Type B pancreatic cell (in vitro differentiated cells): Measurements from ENCODE around the gene FZD10. TPM values are rescaled to one million over a fixed set of nuclear protein-coding genes. Genes with fewer than 3 reads are reported as not detected.

Experiments used
- DNase-seq: peaks from one replicate; pipeline ENCODE4 v3.0.0; 2021; ENCODE audit warnings: mixed read lengths; ENCODE audit not compliant: unreplicated experiment; ENCODE audit errors: extremely low spot score
- H3K27ac Mint-ChIP-seq: 2 replicates; pipeline ENCODE4 v1.8.0; 2021; ENCODE audit warnings: mild to moderate bottlenecking, mixed read lengths
- H3K27me3 Mint-ChIP-seq: 2 replicates; pipeline ENCODE4 v1.8.0; 2021; ENCODE audit warnings: mixed read lengths
- H3K36me3 Mint-ChIP-seq: 2 replicates; pipeline ENCODE4 v1.8.0; 2021; ENCODE audit warnings: mixed read lengths
- H3K4me1 Mint-ChIP-seq: one replicate; pipeline ENCODE4 v1.8.0; 2021; ENCODE audit warnings: mixed read lengths; ENCODE audit not compliant: unreplicated experiment
- H3K4me3 Mint-ChIP-seq: 2 replicates; pipeline ENCODE4 v1.8.0; 2021; ENCODE audit warnings: mild to moderate bottlenecking, mixed read lengths
- H3K9me3 Mint-ChIP-seq: 2 replicates; pipeline ENCODE4 v1.8.0; 2021; ENCODE audit warnings: mixed read lengths
- total RNA-seq: library from RNA; stranded (reverse); gene quantifications from 2 replicates; pipeline ENCODE4 v1.2.1, GENCODE V29; 2021; ENCODE audit warnings: low replicate concordance
- TF ChIP-seq, protein P1 (sequence below): fragments of 200-600 bp; sonication (generic); conservative IDR thresholded peaks from 2 replicates; pipeline ENCODE4 v1.5.0; 2021; ENCODE audit warnings: antibody characterized with exemption, mild to moderate bottlenecking

FZD10 gene
- total RNA-seq, 1 donor from 2014 or later = 17.7 TPM

DNA sequence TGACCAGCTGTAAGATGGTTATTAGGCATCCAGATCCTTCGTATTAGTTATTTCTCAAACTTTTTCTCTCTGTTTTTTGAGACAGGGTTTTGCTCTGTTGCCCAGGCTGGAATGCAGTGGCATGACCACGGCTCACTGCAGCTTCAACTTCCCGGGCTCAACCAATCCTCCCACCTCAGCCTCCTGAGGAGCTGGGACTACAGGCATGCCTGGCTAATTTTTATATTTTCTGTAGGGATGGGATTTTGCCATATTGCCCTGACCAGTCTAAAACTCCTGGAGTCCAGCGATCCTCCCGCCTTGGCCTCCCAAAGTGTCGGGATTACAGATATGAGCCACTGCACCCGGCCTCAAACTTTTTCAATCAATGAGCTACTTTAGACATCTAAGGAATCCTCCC, 33.1 kb downstream of the FZD10 start:
- H3K36me3 Mint-ChIP-seq = no peaks in the 10 kb centered on the region
- no peak overlapping the region for H3K4me3 Mint-ChIP-seq
- DNase-seq = peak; percentile 10
- TF ChIP-seq, protein P1, sequence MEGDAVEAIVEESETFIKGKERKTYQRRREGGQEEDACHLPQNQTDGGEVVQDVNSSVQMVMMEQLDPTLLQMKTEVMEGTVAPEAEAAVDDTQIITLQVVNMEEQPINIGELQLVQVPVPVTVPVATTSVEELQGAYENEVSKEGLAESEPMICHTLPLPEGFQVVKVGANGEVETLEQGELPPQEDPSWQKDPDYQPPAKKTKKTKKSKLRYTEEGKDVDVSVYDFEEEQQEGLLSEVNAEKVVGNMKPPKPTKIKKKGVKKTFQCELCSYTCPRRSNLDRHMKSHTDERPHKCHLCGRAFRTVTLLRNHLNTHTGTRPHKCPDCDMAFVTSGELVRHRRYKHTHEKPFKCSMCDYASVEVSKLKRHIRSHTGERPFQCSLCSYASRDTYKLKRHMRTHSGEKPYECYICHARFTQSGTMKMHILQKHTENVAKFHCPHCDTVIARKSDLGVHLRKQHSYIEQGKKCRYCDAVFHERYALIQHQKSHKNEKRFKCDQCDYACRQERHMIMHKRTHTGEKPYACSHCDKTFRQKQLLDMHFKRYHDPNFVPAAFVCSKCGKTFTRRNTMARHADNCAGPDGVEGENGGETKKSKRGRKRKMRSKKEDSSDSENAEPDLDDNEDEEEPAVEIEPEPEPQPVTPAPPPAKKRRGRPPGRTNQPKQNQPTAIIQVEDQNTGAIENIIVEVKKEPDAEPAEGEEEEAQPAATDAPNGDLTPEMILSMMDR = no peak
- no peaks in the 10 kb centered on the region for H3K4me1 Mint-ChIP-seq
- peaks cover 10% of the 10 kb centered on the region for H3K27me3 Mint-ChIP-seq
- H3K9me3 Mint-ChIP-seq = no peaks in the 10 kb centered on the region
- no peak overlapping the region for H3K27ac Mint-ChIP-seq

DNA sequence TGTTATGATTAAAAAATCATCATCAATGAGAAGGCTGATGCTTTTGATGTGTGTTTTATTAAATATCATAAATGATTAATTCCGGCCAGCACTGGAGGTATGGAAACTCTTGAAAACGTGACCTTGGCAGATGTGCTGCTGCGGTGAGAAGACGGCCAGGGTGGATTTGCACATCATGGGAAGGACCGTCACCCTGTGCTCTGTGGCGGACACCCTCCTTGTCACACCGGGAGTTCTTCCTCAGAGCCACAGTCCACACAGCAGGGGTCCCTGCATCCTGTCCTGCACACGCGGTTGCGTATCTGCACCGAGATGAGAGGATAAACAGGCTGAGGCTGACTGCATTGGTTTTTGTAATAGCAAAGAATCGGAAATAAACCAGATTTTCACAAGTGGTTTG, 33.5 kb downstream of the FZD10 start:
- peak; percentile 58 for DNase-seq
- no peaks in the 10 kb centered on the region for H3K36me3 Mint-ChIP-seq
- H3K27me3 Mint-ChIP-seq = peaks cover 10% of the 10 kb centered on the region
- no peak overlapping the region for H3K27ac Mint-ChIP-seq
- no peak overlapping the region for H3K4me3 Mint-ChIP-seq
- no peaks in the 10 kb centered on the region for H3K9me3 Mint-ChIP-seq
- TF ChIP-seq, protein P1 = no peak
- no peaks in the 10 kb centered on the region for H3K4me1 Mint-ChIP-seq

DNA sequence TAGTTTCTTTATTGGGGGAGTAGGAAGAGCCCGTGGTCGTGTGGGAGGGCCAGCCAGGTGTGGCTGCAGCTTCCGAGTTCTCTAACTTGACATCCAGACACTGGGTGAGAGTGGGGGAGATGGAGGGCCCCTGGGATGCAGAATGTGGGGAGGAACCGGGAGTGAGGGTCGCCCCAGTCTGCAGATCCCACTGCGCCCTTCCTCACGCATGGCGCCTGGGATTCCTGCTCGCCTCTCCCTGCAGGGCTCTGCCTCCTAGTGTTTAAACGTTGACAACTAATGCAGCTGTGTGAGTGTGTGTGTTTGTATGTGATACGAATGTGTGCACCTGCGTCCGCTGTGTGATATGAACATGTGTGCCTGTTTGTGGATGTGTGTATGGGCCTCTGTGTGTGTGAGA, 34.6 kb downstream of the FZD10 start:
- Mint-ChIP-seq H3K27ac (no peak overlapping the region), H3K27me3 (peaks cover 10% of the 10 kb centered on the region), H3K4me1 (no peaks in the 10 kb centered on the region), H3K36me3 (no peaks in the 10 kb centered on the region), H3K9me3 (no peaks in the 10 kb centered on the region), H3K4me3 (no peak overlapping the region)
- TF ChIP-seq, protein P1 = no peak
- peak; percentile 50 for DNase-seq

DNA sequence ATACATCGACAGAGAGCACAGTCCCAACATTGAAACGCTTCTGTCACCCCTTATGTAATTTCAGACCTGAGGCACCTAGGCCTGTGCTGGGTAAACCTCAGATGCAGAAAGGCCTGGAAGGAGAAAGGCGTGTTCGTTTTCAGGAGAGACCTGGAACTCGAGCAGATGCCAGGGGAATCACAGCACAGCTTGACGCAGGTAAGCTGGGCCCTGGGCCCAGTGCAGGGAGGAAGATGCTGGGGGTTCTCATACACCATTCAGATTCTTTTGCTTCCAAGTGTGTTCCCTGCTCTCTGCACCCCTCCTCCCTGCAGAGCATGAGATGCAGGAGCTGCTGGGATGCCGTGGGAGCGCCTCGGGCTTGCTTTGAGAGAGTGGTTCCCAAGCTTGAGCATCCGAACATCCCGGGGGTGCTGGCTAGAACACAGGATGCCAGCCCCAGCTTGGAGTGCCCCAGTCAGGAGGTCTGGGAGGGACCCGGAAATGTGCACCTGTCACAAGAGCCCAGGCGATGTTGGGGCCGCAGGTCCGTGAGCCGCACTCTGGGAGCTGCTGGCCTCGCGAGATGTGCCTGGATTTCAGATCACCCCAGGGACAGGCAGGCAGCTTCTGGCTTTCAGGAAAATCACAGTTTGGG, 35.9 kb downstream of the FZD10 start:
- peaks cover 10% of the 10 kb centered on the region for H3K27me3 Mint-ChIP-seq

DNA sequence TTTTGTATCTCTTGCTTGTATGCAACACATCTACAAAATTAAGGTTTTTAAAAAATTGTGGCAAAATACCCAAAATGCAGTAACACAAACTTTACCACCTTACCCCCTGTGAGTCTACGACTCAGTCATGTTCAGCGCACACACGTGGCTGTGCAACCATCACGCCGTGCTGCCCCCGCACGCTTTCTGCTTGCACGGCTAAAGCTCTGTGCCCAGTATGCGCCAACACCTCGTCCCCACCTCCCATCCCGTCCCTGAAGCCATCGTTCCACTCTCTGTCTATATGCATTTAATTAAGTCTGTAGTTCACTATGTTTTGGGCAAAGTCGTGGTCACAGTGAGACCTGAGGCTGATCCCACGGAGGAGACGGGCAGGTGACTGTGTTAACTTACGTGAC, 36.4 kb downstream of the FZD10 start:
- Mint-ChIP-seq H3K27me3 (peaks cover 10% of the 10 kb centered on the region), H3K36me3 (peaks cover 2% of the 10 kb centered on the region), H3K4me3 (no peak overlapping the region), H3K27ac (no peak overlapping the region), H3K4me1 (peaks cover 7% of the 10 kb centered on the region), H3K9me3 (no peaks in the 10 kb centered on the region)
- TF ChIP-seq, protein P1 = no peak
- DNase-seq = peak; percentile 16

More for the DNA sequence above, 35.9 kb downstream of the FZD10 start:
- Mint-ChIP-seq H3K9me3 (no peaks in the 10 kb centered on the region), H3K4me1 (peaks cover 2% of the 10 kb centered on the region), H3K36me3 (no peaks in the 10 kb centered on the region), H3K4me3 (no peak overlapping the region), H3K27ac (no peak overlapping the region)
- TF ChIP-seq, protein P1 = no peak
- no peak for DNase-seq
